ENCODE results near the gene RGL4. TPM values are rescaled to one million over a fixed set of nuclear protein-coding genes. Genes with fewer than 3 reads are reported as not detected.

RGL4 gene
- total and polyA plus RNA-seq, 2 experiments from 2014 or later: 0.68 TPM; not detected in 1

GRCh38 chr22:23704062-23704461 is 13.2 kb downstream of the RGL4 start:
- no peak for DNase-seq (ENCODE audit: low spot score)
- Histone ChIP-seq H3K9me2 (replicated peaks; ENCODE audit: insufficient read depth) (no peaks in the 10 kb centered on the region), H3K27ac (no peak overlapping the region), H3K27me3 (no peaks in the 10 kb centered on the region), H3K4me2 (no peak overlapping the region), H3K9me3 (ENCODE audit: low read depth) (no peaks in the 10 kb centered on the region), H3K4me3 (no peak overlapping the region), H4K20me1 (ENCODE audit: insufficient read depth, poor library complexity, severe bottlenecking) (no peaks in the 10 kb centered on the region), H3K79me2 (peaks cover 28% of the 10 kb centered on the region), H3K4me1 (ENCODE audit: insufficient read depth) (peaks cover 7% of the 10 kb centered on the region), H3K36me3 (replicated peaks; ENCODE audit: insufficient read depth, low read depth) (no peaks in the 10 kb centered on the region), H2AFZ (no peak overlapping the region)
- 87% methylated on average over 5 of the region's 5 CpGs for WGBS (ENCODE audit: low lambda C conversion rate, missing lambda C conversion rate)
- TF ChIP-seq CTCF (IDR thresholded peaks at IDR 0.05; ENCODE audit: poor library complexity): no peak
- no peak for TF ChIP-seq EZH2phosphoT487 (IDR thresholded peaks at IDR 0.05; ENCODE audit: low read depth, severe bottlenecking, unreplicated experiment)
- TF ChIP-seq EZH2 (IDR thresholded peaks at IDR 0.05; ENCODE audit: borderline replicate concordance): no peak

- no peak for DNase-seq (ENCODE audit: low spot score)
- Histone ChIP-seq H3K36me3 (replicated peaks; ENCODE audit: insufficient read depth, low read depth) (no peaks in the 10 kb centered on the region), H3K27ac (no peak overlapping the region), H3K79me2 (peaks cover 28% of the 10 kb centered on the region), H3K4me3 (no peak overlapping the region), H3K9me3 (ENCODE audit: low read depth) (no peaks in the 10 kb centered on the region), H2AFZ (no peak overlapping the region), H3K4me1 (ENCODE audit: insufficient read depth) (peaks cover 7% of the 10 kb centered on the region), H4K20me1 (ENCODE audit: insufficient read depth, poor library complexity, severe bottlenecking) (no peaks in the 10 kb centered on the region), H3K4me2 (no peak overlapping the region), H3K27me3 (no peaks in the 10 kb centered on the region), H3K9me2 (replicated peaks; ENCODE audit: insufficient read depth) (no peaks in the 10 kb centered on the region)
- WGBS (ENCODE audit: low lambda C conversion rate, missing lambda C conversion rate): 95% methylated on average over 3 of the region's 3 CpGs
- TF ChIP-seq EZH2phosphoT487 (IDR thresholded peaks at IDR 0.05; ENCODE audit: low read depth, severe bottlenecking, unreplicated experiment): no peak
- TF ChIP-seq CTCF (IDR thresholded peaks at IDR 0.05; ENCODE audit: poor library complexity): no peak
- no peak for TF ChIP-seq EZH2 (IDR thresholded peaks at IDR 0.05; ENCODE audit: borderline replicate concordance)
Observed at GRCh38 chr22:23704829-23705228, 14.0 kb downstream of the RGL4 start.

GRCh38 chr22:23705358-23705757 is 14.5 kb downstream of the RGL4 start:
- H2AFZ ChIP-seq: no peak overlapping the region
- H3K4me1 ChIP-seq (ENCODE audit: insufficient read depth): peaks cover 7% of the 10 kb centered on the region
- WGBS (ENCODE audit: low lambda C conversion rate, missing lambda C conversion rate): 96% methylated on average over 3 of the region's 3 CpGs
- no peak overlapping the region for H3K4me2 ChIP-seq
- TF ChIP-seq EZH2 (IDR thresholded peaks at IDR 0.05; ENCODE audit: borderline replicate concordance) (no peak), CTCF (IDR thresholded peaks at IDR 0.05; ENCODE audit: poor library complexity) (no peak)
- no peaks in the 10 kb centered on the region for H3K9me2 ChIP-seq (replicated peaks; ENCODE audit: insufficient read depth)
- H3K79me2 ChIP-seq: peaks cover 28% of the 10 kb centered on the region
- no peaks in the 10 kb centered on the region for H3K36me3 ChIP-seq (replicated peaks; ENCODE audit: insufficient read depth, low read depth)
- no peak overlapping the region for H3K27ac ChIP-seq
- no peak for DNase-seq (ENCODE audit: low spot score)
- no peaks in the 10 kb centered on the region for H4K20me1 ChIP-seq (ENCODE audit: insufficient read depth, poor library complexity, severe bottlenecking)
- no peak overlapping the region for H3K4me3 ChIP-seq
- H3K9me3 ChIP-seq (ENCODE audit: low read depth): no peaks in the 10 kb centered on the region
- H3K27me3 ChIP-seq: no peaks in the 10 kb centered on the region

GRCh38 chr22:23708270-23708669 is 17.5 kb downstream of the RGL4 start:
- TF ChIP-seq EZH2phosphoT487 (IDR thresholded peaks at IDR 0.05; ENCODE audit: low read depth, severe bottlenecking, unreplicated experiment): no peak
- no peak for TF ChIP-seq CTCF (IDR thresholded peaks at IDR 0.05; ENCODE audit: poor library complexity)
- TF ChIP-seq EZH2 (IDR thresholded peaks at IDR 0.05; ENCODE audit: borderline replicate concordance): no peak
- no peak overlapping the region for H3K4me3 ChIP-seq
- no peaks in the 10 kb centered on the region for H3K36me3 ChIP-seq (replicated peaks; ENCODE audit: insufficient read depth, low read depth)
- no peaks in the 10 kb centered on the region for H3K27me3 ChIP-seq
- H3K9me3 ChIP-seq (ENCODE audit: low read depth): no peaks in the 10 kb centered on the region
- WGBS (ENCODE audit: low lambda C conversion rate, missing lambda C conversion rate): 97% methylated on average over 1 of the region's 1 CpG
- DNase-seq (ENCODE audit: low spot score): no peak
- H3K4me2 ChIP-seq: no peak overlapping the region
- H3K79me2 ChIP-seq: peaks cover 5% of the 10 kb centered on the region
- no peaks in the 10 kb centered on the region for H4K20me1 ChIP-seq (ENCODE audit: insufficient read depth, poor library complexity, severe bottlenecking)
- no peak overlapping the region for H3K27ac ChIP-seq
- H3K4me1 ChIP-seq (ENCODE audit: insufficient read depth): no peaks in the 10 kb centered on the region
- H3K9me2 ChIP-seq (replicated peaks; ENCODE audit: insufficient read depth): no peaks in the 10 kb centered on the region
- no peak overlapping the region for H2AFZ ChIP-seq
